H1 (cell line): Measurements from ENCODE around the gene CRHR1. TPM values are rescaled to one million over a fixed set of nuclear protein-coding genes. Genes with fewer than 3 reads are reported as not detected.

ENCODE experiments used
- BRCA1 ChIP-seq: IDR thresholded peaks from 2 replicates; pipeline ENCODE4 v1.6.1; 2012; ENCODE audit warnings: low read depth, low read length, improper control_type of control experiment
- CBX5 ChIP-seq: fragments of 300-800, 300-1000 bp; sonication (generic); IDR thresholded peaks from 2 replicates; pipeline ENCODE4 v1.7.1; 2016; ENCODE audit warnings: antibody characterized with exemption, low read length, low read depth
- KDM4A ChIP-seq: IDR thresholded peaks from one replicate; pipeline ENCODE4 v1.7.1; 2012; ENCODE audit warnings: low read depth, mild to moderate bottlenecking, moderate library complexity, low read length, inconsistent platforms; ENCODE audit not compliant: severe bottlenecking
- RFX5 ChIP-seq: IDR thresholded peaks from 2 replicates; pipeline ENCODE4 v1.6.1; 2011; ENCODE audit warnings: low read depth, low read length, improper control_type of control experiment, borderline replicate concordance
- SAP30 ChIP-seq: fragments of 300-600 bp; sonication (generic); IDR thresholded peaks from 2 replicates; pipeline ENCODE4 v1.7.1; 2012; ENCODE audit warnings: low read length, moderate library complexity, mild to moderate bottlenecking, inconsistent platforms; ENCODE audit not compliant: insufficient read depth, insufficient replicate concordance
- SP2 ChIP-seq: IDR thresholded peaks from 2 replicates; pipeline ENCODE4 v1.6.1; 2012; ENCODE audit warnings: mild to moderate bottlenecking, low read length, inconsistent platforms
- TAF7 ChIP-seq: optimal IDR thresholded peaks from 2 replicates; pipeline ENCODE3; 2011; ENCODE audit warnings: low read depth, mild to moderate bottlenecking, inconsistent platforms, low read length, moderate library complexity, borderline replicate concordance
- YY1 ChIP-seq: IDR thresholded peaks from 2 replicates; pipeline ENCODE4 v1.6.1; 2011; ENCODE audit warnings: low read depth, mild to moderate bottlenecking, low read length
- polyA plus RNA-seq, 7 experiments: library from polyadenylated mRNA; depleted of rRNA in 3 of 7; stranded (reverse) in 5 of 7; unstranded in 2 of 7; fragments of >200 nt in 5 of 7; fragments of 200-250 nt in 2 of 7; gene quantifications; 1 replicate in 5 of 7; 2 replicates in 1 of 7; 4 replicates in 1 of 7; pipeline versions ENCODE4 v1.2.1 to v1.2.3, GENCODE V29; 2011 to 2013; ENCODE audit warnings: missing spikeins in 2 of 7, mixed read lengths in 2 of 7
- total RNA-seq: library from RNA; stranded (reverse); fragmentation: NEBNext Ultra II Directional; extraction: Animal tissue kit (Norgen Biotek cat#: 25700); gene quantifications from 2 replicates; pipeline ENCODE4 v1.2.1, GENCODE V29; 2021
- TF ChIP-seq, protein P1 (sequence below): fragments of 300-600 bp; sonication (generic); IDR thresholded peaks from 2 replicates; pipeline ENCODE4 v1.7.1; 2012; ENCODE audit warnings: low read length, moderate library complexity, mild to moderate bottlenecking, inconsistent platforms; ENCODE audit not compliant: insufficient replicate concordance
- TF ChIP-seq, protein P2 (sequence below): IDR thresholded peaks from 2 replicates; pipeline ENCODE4 v1.6.1; 2012; ENCODE audit warnings: inconsistent platforms

CRHR1 gene
- total and polyA plus RNA-seq, 2 of the 8 experiments (the other 6 are each of a cell fraction or from before 2014, with no cell fraction given) = 0.56 to 1.7 TPM

DNA sequence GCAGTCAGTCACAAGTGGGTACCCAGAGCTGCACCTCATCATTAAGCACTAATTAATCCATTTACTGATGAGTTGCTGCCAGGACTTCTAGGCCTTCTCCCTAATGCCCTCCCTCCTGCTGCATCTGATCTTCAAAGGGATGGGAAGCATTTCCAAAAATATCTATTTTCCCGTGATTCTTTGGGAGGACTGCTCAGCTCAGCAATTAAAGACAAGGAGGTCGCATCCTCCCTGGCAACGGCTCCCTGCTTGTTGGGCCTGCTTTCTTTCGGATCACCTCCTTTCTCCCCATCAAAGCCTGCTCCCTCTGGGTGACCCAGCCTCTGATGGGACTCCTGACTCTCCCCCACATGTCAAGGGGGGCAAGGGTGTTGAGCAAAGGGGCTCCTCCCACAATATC lies 34.6 kb downstream of the CRHR1 start (continued):
- TF ChIP-seq, protein P1, sequence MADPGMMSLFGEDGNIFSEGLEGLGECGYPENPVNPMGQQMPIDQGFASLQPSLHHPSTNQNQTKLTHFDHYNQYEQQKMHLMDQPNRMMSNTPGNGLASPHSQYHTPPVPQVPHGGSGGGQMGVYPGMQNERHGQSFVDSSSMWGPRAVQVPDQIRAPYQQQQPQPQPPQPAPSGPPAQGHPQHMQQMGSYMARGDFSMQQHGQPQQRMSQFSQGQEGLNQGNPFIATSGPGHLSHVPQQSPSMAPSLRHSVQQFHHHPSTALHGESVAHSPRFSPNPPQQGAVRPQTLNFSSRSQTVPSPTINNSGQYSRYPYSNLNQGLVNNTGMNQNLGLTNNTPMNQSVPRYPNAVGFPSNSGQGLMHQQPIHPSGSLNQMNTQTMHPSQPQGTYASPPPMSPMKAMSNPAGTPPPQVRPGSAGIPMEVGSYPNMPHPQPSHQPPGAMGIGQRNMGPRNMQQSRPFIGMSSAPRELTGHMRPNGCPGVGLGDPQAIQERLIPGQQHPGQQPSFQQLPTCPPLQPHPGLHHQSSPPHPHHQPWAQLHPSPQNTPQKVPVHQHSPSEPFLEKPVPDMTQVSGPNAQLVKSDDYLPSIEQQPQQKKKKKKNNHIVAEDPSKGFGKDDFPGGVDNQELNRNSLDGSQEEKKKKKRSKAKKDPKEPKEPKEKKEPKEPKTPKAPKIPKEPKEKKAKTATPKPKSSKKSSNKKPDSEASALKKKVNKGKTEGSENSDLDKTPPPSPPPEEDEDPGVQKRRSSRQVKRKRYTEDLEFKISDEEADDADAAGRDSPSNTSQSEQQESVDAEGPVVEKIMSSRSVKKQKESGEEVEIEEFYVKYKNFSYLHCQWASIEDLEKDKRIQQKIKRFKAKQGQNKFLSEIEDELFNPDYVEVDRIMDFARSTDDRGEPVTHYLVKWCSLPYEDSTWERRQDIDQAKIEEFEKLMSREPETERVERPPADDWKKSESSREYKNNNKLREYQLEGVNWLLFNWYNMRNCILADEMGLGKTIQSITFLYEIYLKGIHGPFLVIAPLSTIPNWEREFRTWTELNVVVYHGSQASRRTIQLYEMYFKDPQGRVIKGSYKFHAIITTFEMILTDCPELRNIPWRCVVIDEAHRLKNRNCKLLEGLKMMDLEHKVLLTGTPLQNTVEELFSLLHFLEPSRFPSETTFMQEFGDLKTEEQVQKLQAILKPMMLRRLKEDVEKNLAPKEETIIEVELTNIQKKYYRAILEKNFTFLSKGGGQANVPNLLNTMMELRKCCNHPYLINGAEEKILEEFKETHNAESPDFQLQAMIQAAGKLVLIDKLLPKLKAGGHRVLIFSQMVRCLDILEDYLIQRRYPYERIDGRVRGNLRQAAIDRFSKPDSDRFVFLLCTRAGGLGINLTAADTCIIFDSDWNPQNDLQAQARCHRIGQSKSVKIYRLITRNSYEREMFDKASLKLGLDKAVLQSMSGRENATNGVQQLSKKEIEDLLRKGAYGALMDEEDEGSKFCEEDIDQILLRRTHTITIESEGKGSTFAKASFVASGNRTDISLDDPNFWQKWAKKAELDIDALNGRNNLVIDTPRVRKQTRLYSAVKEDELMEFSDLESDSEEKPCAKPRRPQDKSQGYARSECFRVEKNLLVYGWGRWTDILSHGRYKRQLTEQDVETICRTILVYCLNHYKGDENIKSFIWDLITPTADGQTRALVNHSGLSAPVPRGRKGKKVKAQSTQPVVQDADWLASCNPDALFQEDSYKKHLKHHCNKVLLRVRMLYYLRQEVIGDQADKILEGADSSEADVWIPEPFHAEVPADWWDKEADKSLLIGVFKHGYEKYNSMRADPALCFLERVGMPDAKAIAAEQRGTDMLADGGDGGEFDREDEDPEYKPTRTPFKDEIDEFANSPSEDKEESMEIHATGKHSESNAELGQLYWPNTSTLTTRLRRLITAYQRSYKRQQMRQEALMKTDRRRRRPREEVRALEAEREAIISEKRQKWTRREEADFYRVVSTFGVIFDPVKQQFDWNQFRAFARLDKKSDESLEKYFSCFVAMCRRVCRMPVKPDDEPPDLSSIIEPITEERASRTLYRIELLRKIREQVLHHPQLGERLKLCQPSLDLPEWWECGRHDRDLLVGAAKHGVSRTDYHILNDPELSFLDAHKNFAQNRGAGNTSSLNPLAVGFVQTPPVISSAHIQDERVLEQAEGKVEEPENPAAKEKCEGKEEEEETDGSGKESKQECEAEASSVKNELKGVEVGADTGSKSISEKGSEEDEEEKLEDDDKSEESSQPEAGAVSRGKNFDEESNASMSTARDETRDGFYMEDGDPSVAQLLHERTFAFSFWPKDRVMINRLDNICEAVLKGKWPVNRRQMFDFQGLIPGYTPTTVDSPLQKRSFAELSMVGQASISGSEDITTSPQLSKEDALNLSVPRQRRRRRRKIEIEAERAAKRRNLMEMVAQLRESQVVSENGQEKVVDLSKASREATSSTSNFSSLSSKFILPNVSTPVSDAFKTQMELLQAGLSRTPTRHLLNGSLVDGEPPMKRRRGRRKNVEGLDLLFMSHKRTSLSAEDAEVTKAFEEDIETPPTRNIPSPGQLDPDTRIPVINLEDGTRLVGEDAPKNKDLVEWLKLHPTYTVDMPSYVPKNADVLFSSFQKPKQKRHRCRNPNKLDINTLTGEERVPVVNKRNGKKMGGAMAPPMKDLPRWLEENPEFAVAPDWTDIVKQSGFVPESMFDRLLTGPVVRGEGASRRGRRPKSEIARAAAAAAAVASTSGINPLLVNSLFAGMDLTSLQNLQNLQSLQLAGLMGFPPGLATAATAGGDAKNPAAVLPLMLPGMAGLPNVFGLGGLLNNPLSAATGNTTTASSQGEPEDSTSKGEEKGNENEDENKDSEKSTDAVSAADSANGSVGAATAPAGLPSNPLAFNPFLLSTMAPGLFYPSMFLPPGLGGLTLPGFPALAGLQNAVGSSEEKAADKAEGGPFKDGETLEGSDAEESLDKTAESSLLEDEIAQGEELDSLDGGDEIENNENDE = no peak
- TF ChIP-seq SP2 = no peak
- TF ChIP-seq SAP30 = no peak
- TF ChIP-seq, protein P2, sequence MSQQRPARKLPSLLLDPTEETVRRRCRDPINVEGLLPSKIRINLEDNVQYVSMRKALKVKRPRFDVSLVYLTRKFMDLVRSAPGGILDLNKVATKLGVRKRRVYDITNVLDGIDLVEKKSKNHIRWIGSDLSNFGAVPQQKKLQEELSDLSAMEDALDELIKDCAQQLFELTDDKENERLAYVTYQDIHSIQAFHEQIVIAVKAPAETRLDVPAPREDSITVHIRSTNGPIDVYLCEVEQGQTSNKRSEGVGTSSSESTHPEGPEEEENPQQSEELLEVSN = no peak
- TF ChIP-seq KDM4A = no peak
- TF ChIP-seq RFX5 = no peak
- no peak for TF ChIP-seq TAF7
- TF ChIP-seq BRCA1 = no peak
- no peak for TF ChIP-seq YY1
- TF ChIP-seq CBX5 = no peak
